Colon (tissue), 2 donors: ENCODE results near the gene TMEM185B.
"Not testable (repeated sequence)": the region's sequence is repeated elsewhere in the genome, so short reads cannot be mapped to it uniquely, and the experiment has no call there.

Experiments used
- FAIRE-seq: peaks from 2 replicates; lab custom pipeline; 2012; peaks lifted over from hg19 to GRCh38; lab: Jason Lieb, UNC
- donor health status: control.
- donor health status: control.

TMEM185B gene

DNA sequence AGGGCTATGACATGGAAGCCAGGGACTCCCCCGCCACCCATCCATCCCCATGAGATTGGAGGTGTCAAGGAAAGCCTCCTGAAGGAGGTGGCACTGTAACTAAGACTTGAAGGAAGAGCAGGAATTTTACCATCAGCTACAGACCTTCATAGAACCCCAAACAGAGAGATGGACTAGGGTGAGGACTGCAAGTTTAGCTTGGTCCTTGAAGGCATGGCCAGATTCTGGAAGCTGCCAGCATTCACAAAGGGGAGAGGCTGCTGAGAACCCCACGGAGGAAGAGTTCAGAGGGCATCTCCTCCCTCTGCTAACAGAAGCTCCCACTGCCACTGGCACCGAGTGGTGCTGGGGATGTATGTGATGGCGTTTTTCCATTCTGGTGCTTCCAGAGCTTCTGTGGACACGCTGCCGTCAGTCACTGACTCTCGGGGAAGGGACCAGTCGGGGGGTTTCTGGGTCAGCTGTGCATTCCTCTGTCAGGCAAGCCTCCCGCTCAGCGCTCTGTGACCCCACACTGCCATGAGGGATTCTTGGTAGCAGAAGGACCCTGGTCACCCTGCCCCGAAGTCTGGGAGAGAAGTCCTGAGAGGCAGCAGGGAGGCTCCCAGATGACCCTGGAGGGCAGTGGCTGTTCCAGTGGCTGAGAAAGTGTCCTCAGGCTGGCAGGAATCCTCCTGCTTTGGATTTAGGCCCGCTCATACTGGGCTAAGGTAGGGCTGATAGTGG is 18.1 kb downstream of the TMEM185B start:
- no peak for FAIRE-seq

DNA sequence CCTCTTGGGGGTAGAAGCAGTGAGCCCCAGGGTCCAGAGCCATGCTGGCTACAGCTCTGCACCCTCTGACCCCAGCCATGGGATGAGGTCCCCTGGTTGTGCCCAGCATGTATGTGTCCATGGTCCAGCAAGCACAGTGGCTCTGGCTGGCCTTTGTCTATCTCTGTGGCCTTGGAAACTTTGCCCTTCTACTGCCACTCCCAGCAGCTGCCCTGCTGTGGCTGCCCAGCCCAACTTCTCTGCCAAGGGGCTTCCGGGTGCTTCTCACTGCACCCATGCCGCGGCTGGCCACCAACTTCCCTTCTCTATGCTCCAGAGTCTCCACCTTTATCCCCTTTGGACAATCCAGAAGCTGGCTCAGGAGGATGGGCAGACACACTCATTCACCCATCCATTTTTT is 18.8 kb downstream of the TMEM185B start:
- no peak for FAIRE-seq

- FAIRE-seq, result no peak
Measured at GRCh38 chr2:120204022-120204405, 19.2 kb downstream of the TMEM185B start.

DNA sequence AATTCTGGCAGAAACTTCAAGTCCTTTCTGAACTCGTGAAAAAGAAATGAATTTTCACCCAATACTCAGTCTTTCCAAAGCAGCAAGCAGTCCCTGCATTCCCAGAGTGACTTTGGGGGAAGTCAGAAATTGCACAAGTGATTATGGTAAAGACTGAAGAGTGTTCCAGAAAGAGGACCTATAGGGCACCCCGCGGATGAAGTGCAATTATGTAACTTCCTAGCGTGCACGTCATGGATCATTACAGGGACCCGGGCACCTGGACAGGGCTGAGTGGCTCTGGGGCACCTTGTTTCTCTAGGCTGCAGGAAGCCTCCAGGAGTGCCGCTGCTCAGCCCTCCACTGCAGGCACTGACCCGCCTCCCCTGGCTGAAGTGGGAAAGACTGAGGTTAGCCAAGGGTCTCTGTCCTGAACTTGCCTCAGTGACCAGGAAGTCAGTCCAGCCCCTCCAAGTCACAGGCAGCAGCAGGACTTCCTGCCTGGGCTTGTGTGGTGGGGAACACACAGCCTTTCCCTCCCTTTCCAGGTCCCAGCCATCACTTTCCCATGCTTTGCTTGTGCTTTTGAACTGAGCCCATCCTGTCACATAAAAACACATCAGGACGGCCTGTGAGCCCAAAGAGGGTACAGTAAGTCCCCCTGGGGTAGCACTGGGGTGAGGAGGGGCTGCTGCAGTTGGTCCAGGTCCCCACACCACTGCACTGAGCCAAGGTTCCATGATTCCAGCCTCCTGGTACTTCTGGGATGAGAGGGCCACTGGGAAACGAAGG is 19.8 kb downstream of the TMEM185B start:
- FAIRE-seq, result no peak

DNA sequence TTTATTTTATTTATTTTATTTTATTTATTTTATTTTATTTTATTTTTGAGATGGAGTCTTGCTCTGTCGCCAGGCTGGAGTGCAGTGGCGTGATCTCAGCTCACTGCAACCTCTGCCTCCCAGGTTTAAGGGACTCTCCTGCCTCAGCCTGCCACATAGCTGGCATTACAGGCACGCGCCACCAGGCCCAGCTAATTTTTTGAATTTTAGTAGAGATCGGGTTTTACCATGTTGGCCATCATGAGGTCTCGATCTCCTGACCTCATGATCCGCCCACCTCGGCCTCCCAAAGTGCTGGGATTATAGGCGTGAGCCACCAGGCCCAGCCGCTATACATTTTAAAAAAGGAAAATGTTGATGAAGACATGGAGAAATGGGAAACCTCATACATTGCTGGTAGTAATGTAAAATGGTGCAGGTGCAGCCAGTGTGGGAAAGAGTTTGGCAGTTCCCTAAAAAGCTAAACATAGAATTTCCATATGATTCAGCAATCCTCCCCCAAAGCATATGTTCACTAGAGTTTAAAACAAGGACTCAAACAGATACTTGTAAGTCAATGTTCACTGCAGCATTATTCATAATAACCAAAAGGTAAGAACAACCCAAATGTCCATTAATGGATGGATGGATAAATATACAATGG is 23.3 kb downstream of the TMEM185B start:
- not testable (repeated sequence) for FAIRE-seq

DNA sequence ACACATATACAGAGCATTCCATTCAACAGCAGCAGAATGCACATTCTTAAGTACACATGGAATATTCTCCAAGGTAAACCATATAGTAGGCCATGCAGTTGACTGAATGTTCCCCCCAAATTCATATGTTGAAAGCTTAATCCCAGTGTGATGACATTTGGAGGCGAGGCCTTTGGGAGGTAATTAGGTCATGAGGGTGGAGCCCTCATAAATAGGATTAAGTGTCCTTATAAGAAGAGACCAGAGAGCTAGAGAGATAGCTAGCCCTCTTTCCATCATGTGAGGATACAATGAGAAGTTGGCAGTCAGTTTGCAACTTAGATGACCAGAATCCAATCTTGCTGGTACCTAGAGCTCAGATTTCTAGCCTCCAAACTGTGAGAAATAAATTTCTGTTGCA is 27.6 kb downstream of the TMEM185B start:
- no peak for FAIRE-seq

GRCh38 chr2:120192280-120192679 is 30.9 kb downstream of the TMEM185B start:
- no peak for FAIRE-seq

GRCh38 chr2:120189189-120189588 is 34.0 kb downstream of the TMEM185B start:
- FAIRE-seq, result no peak

GRCh38 chr2:120182019-120182560 is 41.1 kb downstream of the TMEM185B start:
- no peak for FAIRE-seq

GRCh38 chr2:120180066-120180465 is 43.1 kb downstream of the TMEM185B start:
- FAIRE-seq, result no peak

DNA sequence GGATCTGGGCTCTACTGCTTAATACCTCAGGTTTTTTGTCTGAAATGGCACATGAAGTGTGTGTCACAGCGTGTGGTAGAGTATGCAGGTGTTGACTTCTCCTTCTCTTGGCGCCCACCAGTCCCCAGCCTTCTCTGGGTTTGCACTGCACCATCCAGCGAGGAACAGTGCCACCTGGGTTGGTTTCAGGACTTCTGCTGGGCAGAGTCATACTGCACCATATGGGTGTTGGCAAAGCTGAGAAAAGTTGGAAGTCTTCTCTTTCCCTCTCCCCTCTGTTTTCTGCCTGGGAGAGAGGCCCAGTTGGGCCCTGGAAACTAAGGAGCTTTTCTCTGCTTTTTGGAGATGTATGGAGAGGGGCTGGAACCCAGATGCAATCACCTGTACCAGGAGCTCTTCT is 43.8 kb downstream of the TMEM185B start:
- FAIRE-seq, result no peak

- no peak for FAIRE-seq
Measured at GRCh38 chr2:120177973-120178372, 45.2 kb downstream of the TMEM185B start.

DNA sequence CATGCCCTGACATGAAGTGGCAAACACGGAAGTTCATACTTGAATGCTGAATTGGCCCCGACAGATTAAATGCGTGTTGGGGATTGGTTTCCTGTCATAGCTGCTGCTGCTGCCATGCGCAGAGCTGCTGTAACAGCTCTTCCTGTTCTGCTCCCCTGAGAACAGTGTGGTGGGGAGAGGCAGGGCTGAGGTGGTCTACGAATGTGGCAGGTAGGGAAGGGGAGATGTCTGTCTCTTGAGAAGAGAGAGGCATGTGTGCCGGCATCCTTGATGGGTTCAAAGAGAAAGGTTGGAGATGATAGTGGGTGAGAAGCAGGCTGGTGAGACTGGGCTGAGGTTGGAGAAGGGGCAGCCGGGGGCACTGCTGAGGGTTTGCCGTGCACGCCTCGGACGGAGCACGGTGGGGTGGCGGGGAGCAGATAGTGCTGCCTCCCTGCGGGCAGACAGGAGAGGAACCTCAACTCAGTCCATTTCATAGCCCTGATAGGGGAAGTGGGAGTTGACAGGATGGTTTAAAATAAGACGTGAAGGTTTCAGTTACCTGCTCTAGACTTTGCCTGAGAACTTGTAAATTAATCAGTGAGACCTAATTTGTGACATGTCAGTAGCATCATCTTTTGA is 46.1 kb downstream of the TMEM185B start:
- FAIRE-seq, result no peak

DNA sequence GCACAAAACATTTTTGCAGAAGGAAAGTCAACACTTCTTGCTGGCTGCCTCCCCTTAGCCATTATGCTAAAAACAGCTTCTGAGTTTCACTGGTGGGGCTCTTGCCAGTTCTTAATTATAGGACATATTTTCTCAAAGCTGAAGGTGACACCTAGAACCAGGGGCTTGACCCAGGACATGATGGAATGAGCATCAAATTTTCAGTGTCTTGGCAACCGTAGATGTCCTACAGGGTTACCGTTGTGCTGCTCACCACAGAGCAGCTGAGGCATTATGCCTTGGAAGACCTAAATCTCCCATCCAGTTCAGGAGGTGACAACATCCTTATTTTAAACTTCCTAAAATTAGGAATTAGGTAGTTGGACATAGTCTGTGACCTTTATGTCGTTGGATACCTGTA is 46.7 kb downstream of the TMEM185B start:
- no peak for FAIRE-seq

- FAIRE-seq, result no peak
Measured at GRCh38 chr2:120174963-120175581, 48.1 kb downstream of the TMEM185B start.
